ENCODE data around the gene SHANK1.

GRCh38 chr19:50768277-50768676 is 48.7 kb upstream of the SHANK1 start:
- TF ChIP-seq CTCF (IDR thresholded peaks at IDR 0.05) = no peak
- no peak for TF ChIP-seq POLR2A (IDR thresholded peaks at IDR 0.05)
